Kidney epithelial cell (primary cell): ENCODE data around the gene CHRD. TPM values are rescaled to one million over a fixed set of nuclear protein-coding genes. Genes with fewer than 3 reads are reported as not detected.

ENCODE experiments used
- DNase-seq: peaks from one replicate; pipeline ENCODE4 v3.0.0-alpha.2; 2010; ENCODE audit warnings: low read depth
- H3K27me3 ChIP-seq: 2 replicates; pipeline ENCODE4 v1.6.0; 2011; ENCODE audit warnings: low read length; ENCODE audit not compliant: control insufficient read depth, insufficient read depth
- H3K36me3 ChIP-seq: 2 replicates; pipeline ENCODE4 v1.5.1; 2011; ENCODE audit warnings: low read length; ENCODE audit not compliant: control insufficient read depth, insufficient read depth
- H3K4me3 ChIP-seq: 2 replicates; pipeline ENCODE4 v1.5.1; 2011; ENCODE audit warnings: low read depth, mild to moderate bottlenecking, control low read depth, low read length
- CTCF ChIP-seq: IDR thresholded peaks from 2 replicates; pipeline ENCODE4 v1.5.1; 2011; ENCODE audit warnings: mild to moderate bottlenecking, moderate library complexity, low read length, control low read depth, inconsistent platforms; ENCODE audit not compliant: insufficient read depth, poor library complexity, severe bottlenecking
- total RNA-seq: library from RNA; depleted of rRNA; stranded (reverse); fragments of >200 nt; gene quantifications from 2 replicates; pipeline ENCODE4 v1.2.3, GENCODE V29; 2015

Gene CHRD
- total RNA-seq, 1 donor from 2014 or later, result 1.0 TPM

GRCh38 chr3:184377374-184377773 lies 2.5 kb upstream of the CHRD start:
- Histone ChIP-seq H3K27me3 (peaks cover 63% of the 10 kb centered on the region), H3K36me3 (no peaks in the 10 kb centered on the region), H3K4me3 (no peak overlapping the region)
- no peak for DNase-seq
- TF ChIP-seq CTCF, result no peak

GRCh38 chr3:184377882-184378445 lies 1.9 kb upstream of the CHRD start, which contains the start of gene THPO:
TSS of gene THPO (minus strand) at chr3:184378207. CDS start at chr3:184376259, 1,948 bp downstream.
- no peak within 1 kb of the TSS for H3K4me3 ChIP-seq
- no peak for DNase-seq
- H3K36me3 ChIP-seq, result no peaks in the 10 kb centered on the region
- TF ChIP-seq CTCF, result no peak
- peaks cover 67% of the 10 kb centered on the region for H3K27me3 ChIP-seq

DNA sequence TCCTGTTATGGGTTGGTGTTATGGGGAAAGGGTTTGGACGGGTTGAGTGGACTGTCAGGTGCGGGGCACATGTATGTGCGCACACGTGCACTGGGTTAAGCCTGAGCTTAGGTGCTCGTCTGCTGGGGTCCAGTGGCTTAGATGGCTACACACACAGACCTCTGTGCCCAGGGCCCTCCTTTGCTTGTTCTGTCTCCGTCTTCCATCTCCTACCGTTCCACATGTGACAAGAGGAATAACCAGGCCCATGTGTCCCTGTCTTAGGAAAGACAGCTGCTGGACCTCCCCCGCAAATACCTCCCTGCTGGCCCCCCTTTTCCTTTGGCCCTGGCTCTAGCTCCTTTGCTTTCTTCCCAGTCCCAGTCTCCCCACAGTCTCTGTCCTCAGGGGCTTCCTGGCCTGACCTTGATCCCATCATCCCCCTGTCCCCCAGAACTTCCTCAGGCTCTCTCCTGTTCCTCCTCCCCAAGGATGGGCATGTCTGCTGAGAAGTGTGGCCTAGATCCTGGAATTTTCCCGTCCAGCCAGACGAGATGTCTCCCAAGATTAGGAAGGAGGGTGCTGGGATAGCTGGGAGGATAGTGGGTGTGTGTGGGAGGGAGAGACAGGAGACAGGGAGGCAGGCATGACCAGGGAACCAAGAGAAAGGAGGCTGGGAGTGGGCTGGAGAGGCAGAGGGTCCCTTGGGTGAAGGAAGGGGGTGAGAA lies 1.1 kb upstream of the CHRD start:
- no peak overlapping the region for H3K4me3 ChIP-seq
- TF ChIP-seq CTCF, result no peak
- H3K36me3 ChIP-seq, result no peaks in the 10 kb centered on the region
- no peak for DNase-seq
- peaks cover 67% of the 10 kb centered on the region for H3K27me3 ChIP-seq

GRCh38 chr3:184380185-184380626 lies 352 bp downstream of the CHRD start:
- Histone ChIP-seq H3K27me3 (peaks cover 76% of the 10 kb centered on the region), H3K4me3 (no peak overlapping the region), H3K36me3 (no peaks in the 10 kb centered on the region)
- DNase-seq, result no peak
- TF ChIP-seq CTCF, result no peak

DNA sequence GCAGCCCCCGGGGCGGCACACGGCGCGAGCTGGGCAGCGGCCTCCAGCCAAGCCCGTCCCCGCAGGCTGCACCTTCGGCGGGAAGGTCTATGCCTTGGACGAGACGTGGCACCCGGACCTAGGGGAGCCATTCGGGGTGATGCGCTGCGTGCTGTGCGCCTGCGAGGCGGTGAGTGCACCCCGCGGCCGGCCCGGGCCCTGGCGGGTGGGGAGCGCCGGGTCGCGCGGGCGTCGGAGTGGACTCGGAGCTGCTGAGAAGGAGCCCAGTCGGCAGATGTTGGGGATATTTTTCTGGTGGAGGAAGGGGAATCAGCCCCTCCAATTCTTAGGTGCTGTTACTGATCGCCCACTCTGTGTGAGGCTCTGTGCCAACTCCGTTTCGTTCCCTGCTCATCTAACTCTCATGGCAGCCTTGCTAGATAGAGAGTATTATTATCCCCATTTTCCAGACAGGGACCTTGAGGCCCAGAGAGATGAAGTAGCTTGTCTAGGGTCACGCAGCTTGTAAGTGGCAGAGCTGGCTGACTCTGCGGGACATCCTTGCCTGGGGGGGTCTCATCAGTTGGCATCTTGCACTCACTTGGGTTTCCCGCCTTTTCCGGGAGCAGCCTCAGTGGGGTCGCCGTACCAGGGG lies 890 bp downstream of the CHRD start:
- TF ChIP-seq CTCF, result no peak
- Histone ChIP-seq H3K27me3 (peaks cover 76% of the 10 kb centered on the region), H3K36me3 (no peaks in the 10 kb centered on the region), H3K4me3 (peak overlapping the region; percentile 19)
- DNase-seq, result no peak
